ENCODE measurements around the gene HNMT. TPM values are rescaled to one million over a fixed set of nuclear protein-coding genes. Genes with fewer than 3 reads are reported as not detected.

Gene HNMT
- total and polyA plus RNA-seq, 2 of the 8 experiments (the other 6 are each of a cell fraction or from before 2014, with no cell fraction given): 1.6 to 3.6 TPM

GRCh38 chr2:138013639-138014038, 49.4 kb downstream of the HNMT start (continued):
- TF ChIP-seq SIN3A (conservative IDR thresholded peaks at IDR 0.05 in 1 of 2, IDR thresholded peaks at IDR 0.05 in 1 of 2; ENCODE audit: low read depth in 1 of 2, low read length in 2 of 2): no peak
- no peak for TF ChIP-seq EGR1 (IDR thresholded peaks at IDR 0.05; ENCODE audit: borderline replicate concordance, low read depth, low read length)
